Omental fat pad (tissue), 4 donors: ENCODE results near the gene TTC1. TPM values are rescaled to one million over a fixed set of nuclear protein-coding genes. Genes with fewer than 3 reads are reported as not detected.

Experiments used
- ATAC-seq: fragments of 150-250 bp; one replicate; pipeline ENCODE4 v1.9.1; 2016; ENCODE audit warnings: mild to moderate bottlenecking, moderate library complexity; ENCODE audit not compliant: low FRiP score
- DNase-seq: peaks from one replicate; pipeline ENCODE4 v3.0.0-alpha.2; 2019; ENCODE audit warnings: low spot score
- total RNA-seq, 4 donors: library from RNA; depleted of rRNA; stranded (reverse); fragments of >200 nt; gene quantifications; one replicate each; pipeline ENCODE4 v1.1.0, GENCODE V29; 2016
- TF ChIP-seq, protein P1 (sequence below), 3 donors: fragments of 450-650 bp; IDR thresholded peaks; one replicate each; pipeline ENCODE4 v1.5.1; 2016 to 2017; ENCODE audit warnings: antibody characterized with exemption in 3 of 3, mild to moderate bottlenecking in 3 of 3, moderate library complexity in 2 of 3

The TTC1 gene
- total RNA-seq, 4 donors from 2014 or later, result 27.3 to 36.4 (median 27.8) TPM

DNA sequence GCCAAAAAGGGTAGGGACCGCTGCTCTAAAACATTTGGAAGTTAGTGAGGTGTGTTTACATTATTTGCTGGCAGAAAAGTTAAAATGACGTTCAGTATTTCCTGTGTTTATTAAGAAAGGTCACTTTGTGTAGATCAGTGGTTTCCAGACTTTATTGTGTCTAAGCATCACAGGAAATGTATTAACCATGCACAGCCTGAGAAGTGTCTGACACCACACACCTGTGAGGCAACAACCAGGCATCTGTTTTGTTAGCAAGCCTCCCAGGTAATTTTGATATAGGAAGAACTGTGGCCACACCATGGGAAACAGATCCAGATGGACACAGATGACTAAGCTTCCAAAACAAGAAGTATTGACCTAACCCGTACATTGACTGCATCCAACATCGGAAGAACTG is 12.0 kb downstream of the TTC1 start:
- TF ChIP-seq, protein P1, sequence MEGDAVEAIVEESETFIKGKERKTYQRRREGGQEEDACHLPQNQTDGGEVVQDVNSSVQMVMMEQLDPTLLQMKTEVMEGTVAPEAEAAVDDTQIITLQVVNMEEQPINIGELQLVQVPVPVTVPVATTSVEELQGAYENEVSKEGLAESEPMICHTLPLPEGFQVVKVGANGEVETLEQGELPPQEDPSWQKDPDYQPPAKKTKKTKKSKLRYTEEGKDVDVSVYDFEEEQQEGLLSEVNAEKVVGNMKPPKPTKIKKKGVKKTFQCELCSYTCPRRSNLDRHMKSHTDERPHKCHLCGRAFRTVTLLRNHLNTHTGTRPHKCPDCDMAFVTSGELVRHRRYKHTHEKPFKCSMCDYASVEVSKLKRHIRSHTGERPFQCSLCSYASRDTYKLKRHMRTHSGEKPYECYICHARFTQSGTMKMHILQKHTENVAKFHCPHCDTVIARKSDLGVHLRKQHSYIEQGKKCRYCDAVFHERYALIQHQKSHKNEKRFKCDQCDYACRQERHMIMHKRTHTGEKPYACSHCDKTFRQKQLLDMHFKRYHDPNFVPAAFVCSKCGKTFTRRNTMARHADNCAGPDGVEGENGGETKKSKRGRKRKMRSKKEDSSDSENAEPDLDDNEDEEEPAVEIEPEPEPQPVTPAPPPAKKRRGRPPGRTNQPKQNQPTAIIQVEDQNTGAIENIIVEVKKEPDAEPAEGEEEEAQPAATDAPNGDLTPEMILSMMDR (IDR thresholded peaks at IDR 0.05), result no peak
- ATAC-seq, result no peak
- DNase-seq, result no peak

DNA sequence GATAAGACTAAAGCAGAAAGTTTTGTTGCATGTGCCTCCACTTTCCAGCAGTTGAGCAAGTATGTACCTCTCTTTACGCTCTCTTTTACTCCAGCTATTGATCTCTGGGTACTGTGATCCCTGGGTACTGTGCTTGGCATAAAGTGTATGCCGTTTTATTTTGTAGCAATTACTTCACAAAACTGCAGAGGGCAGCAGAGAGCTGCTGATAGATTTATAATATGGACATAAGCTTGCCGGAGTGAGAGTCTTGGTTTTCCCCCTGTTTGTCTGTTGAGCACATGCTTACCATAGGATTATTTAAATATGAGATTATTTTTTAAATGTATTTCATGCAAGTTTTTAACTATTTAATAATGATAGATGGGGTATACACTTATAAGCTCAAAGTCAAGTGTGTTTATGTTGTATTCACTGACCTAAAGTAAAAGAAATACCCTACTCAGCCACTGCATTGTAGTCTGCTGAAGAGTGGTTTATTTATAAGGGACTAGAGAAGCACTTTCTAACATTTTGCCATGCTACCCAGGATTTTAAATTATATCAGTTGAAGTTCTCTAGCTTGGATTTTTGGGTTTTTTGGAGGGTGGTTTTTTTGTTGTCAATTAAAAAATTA is 13.0 kb downstream of the TTC1 start:
- no peak for DNase-seq

DNA sequence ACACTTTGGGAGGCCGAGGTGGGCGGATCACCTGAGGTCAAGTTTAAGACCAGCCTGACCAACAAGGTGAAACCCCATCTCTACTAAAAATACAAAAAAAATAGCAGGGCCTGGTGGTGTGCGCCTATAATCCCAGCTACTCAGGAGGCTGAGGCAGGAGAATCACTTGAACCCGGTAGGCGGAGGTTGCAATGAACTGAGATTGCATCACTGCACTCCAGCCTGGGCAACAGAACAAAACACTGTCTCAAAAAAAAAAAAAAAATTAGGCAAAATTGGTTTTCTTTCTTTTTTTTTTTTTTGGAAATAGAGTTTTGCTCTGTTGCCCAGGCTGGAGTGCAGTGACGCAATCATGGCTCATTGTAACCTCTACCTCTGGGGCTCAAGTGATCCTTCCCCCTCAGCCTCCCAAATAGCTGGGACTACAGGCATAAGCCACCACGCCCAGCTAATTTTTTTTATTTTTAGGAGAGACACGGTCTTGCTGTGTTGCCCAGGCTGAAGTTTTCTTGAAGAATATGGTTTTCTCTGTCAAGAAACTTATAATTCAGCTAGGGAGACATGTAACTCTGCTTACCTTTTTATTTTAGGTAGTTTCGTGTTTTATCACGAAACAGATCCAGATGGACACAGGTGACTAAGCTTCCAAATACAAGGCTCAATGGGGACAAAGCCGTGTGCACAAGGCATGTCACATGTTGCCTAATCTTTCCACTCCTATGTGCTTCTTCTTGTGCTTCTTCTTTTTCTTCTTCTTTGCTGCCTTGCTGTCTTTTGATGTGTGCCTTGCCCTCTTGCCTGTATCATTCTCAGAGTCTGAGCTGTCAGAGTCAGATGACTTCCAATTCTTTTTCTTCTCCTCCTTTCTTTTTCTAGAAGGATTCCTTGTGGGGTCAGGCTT is 14.3 kb downstream of the TTC1 start:
- DNase-seq (no peak), ATAC-seq (no peak)
- TF ChIP-seq, protein P1 (IDR thresholded peaks at IDR 0.05), result no peak

More for the DNA sequence above, 13.0 kb downstream of the TTC1 start:
- peak; percentile 87 for ATAC-seq
- TF ChIP-seq, protein P1 (IDR thresholded peaks at IDR 0.05), result peak in 2 of 3 donors; percentile 59 to 68

DNA sequence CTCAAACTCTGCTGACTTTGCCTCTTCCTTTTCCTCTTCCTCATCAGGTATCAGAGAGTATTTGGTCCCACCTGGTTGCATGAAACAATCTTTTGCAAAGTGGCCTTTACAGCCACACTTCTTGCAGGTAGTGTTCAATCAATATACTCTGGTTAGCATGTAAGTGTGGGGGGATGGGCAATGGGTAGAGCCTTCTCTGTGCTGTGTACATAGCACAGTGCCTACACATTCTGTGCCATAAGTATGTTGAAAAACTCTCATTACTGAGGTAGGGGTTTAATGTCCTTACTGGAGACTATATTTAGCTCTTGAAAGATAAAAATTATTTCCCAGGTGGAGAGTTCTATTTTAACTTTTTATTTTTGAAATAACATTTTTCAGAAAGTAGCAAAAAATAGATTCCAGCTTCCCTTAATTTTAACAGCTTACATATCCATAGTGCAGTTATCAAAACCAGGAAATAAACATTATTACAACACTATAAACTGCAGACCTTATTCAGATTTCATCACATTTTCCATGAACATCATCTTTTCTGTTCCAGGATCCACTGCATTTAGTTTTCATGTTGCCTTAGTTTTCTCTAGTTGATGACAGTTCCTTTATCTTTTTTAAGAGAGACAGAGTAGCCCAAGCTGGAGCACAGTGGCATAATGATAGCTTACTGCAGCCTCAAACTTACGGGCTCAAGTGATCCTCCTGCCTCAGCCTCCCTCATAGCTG is 15.1 kb downstream of the TTC1 start:
- TF ChIP-seq, protein P1 (IDR thresholded peaks at IDR 0.05), result no peak
- no peak for ATAC-seq

DNA sequence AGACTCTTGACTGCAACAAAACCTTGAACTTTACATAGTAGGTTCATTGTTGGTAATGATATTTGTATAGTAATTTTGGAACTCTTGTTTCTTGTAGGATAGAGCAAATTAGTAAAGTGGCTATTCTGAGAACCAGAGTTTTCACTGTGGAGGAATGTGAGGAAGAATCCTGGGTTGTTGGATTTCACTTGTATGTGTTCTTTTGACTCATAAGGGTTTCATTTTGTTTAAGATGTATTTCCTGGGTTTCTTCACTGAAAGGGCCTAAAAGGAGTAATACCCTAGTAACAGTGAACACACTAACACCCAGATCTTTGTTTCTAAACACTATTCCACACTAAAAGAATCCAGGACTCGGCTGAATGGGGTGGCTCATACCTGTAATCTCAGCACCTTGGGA is 20.1 kb downstream of the TTC1 start:
- TF ChIP-seq, protein P1 (IDR thresholded peaks at IDR 0.05), result no peak
- ATAC-seq, result no peak

More for the DNA sequence above, 15.1 kb downstream of the TTC1 start:
- DNase-seq, result no peak

DNA sequence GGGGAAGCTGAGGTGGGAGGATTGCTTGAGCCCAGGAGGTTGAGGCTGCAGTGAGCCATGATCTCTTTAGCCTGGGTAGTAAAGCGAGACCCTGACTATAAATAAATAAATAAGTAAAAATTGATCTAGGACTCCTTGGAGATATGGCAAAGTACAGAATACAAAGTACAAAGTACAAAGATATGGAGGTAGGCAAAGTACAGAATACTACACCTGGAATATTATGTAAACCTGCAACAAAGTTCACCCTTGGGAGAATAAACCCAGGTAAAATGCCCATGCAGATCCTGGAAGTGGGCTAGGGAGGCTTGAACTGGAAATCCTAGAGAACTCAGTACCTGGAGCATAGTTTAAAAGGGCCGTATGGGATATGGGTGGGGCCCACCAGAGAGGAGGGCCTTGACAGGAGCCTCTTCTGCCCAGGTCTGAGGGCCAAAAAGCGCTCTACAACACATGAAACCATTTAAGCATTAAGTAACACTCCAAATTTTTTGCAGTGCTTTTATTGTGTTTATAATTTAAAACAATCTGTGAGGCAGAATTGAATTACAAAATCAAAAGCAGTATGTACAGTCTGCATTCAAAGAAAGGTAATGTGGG is 20.7 kb downstream of the TTC1 start:
- no peak for DNase-seq
- TF ChIP-seq, protein P1 (IDR thresholded peaks at IDR 0.05), result no peak
- no peak for ATAC-seq

More for the DNA sequence above, 20.1 kb downstream of the TTC1 start:
- DNase-seq, result no peak
